ENCODE measurements around the gene RNF222.

The RNF222 gene

DNA sequence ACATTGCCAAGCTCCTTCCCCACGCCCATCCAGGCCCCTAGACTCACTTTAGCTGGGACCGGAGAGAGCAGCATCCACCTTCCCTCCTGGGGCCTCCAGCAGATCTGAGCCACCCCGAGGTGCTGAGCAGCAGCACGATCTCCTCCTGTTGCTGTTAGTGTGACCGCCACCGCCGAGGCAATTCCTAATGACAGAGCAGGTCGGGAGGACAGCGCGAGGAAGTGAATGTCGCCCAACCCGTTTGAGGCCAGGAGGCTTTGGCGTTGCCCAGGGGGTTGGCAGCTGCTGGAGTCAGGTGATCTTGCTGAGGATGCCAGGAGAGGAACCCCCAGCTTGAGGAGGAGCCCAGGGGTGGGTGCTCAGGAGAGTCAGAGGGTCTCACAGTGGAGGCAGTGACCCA lies at the start of gene RNF222:
TSS of gene RNF222 (minus strand) at position 192 of the 400 bp plus-strand sequence. CDS start 4,366 bp downstream, outside the sequence.
- no peak for DNase-seq

DNA sequence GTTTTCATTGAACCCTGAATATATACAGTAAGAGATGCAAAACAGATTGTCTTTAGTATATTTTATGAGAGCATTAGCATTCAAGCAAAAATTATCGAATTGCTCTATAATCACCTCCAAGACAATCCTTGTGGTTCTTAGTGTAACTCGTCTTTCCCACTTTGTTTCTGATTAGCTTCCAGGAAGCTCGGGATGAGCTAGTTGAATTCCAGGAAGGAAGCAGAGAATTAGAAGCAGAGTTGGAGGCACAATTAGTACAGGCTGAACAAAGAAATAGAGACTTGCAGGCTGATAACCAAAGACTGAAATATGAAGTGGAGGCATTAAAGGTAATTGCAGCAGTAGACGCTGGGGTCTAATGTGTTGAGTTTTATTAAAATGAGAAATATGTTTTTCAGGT lies 47.9 kb upstream of the RNF222 start:
- DNase-seq = no peak

DNA sequence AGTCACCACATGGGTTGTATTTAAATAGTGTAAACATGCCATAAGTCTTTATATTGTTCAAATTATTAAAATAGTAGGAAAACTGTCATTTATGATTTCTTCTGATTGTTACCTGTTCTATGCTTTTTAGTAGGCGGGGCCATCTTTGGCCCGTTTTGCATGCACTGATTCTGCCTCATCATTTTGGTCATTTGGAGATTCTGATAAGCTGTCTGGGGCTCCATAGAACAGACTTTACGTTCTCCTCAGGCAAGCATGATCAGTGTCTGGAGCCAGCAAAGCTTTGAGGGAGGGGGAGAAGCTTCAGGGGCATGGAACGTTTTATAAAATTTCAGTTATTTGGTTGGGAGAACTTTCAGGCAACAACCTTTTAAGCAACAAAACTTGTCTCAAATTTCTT lies 46.9 kb upstream of the RNF222 start:
- no peak for DNase-seq

DNA sequence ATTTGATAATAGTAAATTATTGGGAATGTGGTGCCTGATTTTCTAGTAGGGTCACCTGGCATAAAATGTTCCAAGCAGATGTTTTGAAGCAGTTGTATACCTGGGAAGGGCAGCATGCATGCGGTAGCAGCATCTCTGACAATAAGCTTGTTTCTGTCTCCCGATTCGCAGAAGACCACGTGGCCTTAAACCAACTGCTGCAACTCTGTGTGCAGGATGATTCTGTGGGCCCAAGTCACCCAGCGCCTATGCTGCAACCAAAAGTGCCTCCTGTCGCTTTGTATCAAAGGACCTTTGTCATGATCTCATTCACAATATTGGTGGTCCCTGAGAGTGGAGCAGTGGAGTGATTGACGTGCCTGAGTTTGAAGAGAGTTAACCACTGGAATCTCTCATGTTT lies 46.1 kb upstream of the RNF222 start:
- DNase-seq = no peak

- no peak for DNase-seq
These were observed 44.7 kb upstream of the RNF222 start for GRCh38 chr17:8442310-8442709.

DNA sequence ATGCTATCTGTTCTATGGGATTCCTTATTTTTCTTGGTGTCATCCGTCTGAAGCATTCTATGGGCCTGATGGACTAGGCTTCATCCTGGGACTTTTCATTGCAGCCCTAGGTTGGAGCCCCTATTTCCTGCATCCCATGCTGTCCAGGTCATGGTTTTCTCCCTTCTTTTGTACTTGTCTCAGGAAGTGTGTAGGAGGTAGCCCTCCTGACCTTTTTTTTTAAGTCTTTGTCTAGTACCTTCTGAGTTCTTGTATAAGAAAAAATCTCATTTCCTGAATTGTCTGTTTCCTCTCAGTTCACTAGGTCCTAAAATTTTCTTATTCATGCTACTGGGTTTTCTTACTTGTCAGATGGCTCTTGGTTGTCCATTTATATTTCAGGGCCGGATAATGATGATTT lies 44.1 kb upstream of the RNF222 start:
- DNase-seq = no peak

- DNase-seq = no peak
These were observed 42.1 kb upstream of the RNF222 start for GRCh38 chr17:8439681-8440080.

- no peak for DNase-seq
These were observed 40.8 kb upstream of the RNF222 start for GRCh38 chr17:8438441-8438840.

- no peak for DNase-seq
These were observed 39.2 kb upstream of the RNF222 start for GRCh38 chr17:8436844-8437171.

DNA sequence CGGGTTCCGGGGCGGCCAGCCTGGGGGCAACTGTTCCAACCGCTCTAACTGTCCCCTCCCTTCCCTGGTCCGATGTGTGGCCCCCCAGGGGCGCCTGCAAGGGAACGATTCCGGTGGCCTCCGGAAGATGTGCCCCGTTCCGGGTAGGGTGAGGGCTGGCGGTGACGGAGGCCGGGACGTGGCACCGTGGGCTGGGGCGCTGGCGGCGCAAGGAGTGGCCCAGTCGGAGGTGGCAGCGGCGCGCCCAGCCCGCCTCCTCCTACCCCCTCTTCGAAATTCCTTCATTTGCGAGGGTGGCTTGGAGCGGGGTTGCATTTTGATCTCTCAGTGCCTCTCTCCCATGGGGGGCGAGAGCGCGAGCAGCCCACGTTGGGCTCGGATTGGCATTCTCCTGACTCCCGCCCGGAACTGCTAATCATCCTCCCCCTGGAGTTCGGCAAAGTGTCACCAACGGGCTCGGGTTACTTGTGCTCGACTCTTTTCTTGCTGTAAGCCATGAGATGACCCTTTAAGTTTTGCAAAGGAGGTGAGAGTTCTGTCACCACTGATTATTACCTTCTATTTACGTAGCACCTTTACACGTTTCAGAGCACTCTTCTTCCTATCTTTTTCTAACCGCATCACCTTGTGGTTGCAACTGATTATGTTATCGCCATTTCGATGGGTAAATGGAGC lies 38.7 kb upstream of the RNF222 start:
- peak in 1 of 2 experiments; percentile 52 for DNase-seq

GRCh38 chr17:8435245-8436168 lies 37.9 kb upstream of the RNF222 start, which contains the start of gene NDEL1:
TSS of gene NDEL1 (plus strand) at chr17:8435884. CDS start at chr17:8444272, 8,388 bp downstream.
- peak; percentile 83 to 90 for DNase-seq

- DNase-seq = no peak
These were observed 33.3 kb upstream of the RNF222 start for GRCh38 chr17:8430966-8431365.

DNA sequence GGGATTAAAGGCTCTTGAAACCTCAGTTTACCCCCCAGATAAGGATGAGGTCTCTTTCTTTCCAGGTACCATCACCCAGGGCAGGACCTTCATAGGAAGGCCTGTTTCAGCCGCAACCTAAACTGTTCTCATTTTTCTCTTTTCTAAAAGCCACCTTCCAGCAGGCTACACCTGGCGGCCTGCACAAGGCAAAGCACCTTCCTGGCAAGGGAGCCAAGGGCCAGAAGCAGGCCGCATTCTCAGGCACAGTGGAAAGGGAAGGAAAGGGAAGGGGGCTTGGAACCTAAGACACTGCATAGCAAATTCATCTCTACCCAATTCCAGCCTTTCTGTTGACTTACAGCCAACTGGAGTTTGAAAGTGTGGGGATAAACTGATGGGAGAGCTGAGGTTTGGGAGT lies 29.2 kb upstream of the RNF222 start:
- DNase-seq = no peak

DNA sequence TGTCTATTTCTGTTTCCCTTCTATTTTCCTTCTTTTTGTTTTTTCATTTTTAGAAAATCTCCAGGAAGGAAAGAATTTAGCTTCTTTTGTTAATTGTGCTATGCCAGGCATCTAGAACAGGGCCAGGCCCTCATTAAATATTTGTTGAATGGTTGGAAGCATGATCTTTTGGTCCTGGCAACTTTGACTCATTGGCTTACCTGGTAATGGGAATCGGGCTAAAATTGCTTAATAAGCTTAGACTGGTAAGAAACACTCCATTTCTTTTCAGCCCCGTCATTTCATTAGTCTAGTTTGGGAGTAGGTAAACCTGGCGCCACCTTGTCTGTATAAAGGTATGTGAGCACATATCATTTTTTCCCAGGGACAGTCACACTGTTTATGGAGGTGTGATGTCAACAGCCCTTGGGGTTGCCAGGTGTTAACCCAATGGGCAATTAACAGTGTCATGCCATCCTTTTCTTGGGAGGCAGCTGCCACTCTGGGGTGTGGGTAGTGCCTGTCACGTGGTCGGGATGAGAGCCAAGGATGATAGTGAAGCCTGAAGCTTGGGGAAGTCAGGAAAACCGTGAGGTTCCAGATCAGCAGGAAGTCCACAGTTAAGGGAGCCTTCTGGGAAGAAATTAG lies 28.6 kb upstream of the RNF222 start:
- no peak for DNase-seq

DNA sequence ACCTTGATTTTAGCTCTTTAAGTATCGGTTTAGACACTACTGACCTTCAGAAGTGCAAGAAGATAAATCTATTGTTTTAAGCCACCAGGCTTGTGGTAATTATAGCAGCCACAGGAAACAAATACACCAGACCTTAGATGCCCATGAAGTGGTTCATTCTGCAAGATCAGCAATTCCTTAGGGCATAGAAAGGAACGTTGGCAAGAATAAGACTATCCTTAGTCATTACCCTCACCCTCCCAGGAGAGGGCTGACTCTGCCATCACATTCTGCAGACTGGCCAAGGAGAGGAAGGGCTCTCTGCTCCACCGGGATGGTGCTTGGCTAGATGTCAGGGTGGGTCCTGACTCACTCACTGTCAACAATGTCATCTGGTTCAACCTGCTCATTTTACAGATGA lies 23.9 kb upstream of the RNF222 start:
- no peak for DNase-seq

DNA sequence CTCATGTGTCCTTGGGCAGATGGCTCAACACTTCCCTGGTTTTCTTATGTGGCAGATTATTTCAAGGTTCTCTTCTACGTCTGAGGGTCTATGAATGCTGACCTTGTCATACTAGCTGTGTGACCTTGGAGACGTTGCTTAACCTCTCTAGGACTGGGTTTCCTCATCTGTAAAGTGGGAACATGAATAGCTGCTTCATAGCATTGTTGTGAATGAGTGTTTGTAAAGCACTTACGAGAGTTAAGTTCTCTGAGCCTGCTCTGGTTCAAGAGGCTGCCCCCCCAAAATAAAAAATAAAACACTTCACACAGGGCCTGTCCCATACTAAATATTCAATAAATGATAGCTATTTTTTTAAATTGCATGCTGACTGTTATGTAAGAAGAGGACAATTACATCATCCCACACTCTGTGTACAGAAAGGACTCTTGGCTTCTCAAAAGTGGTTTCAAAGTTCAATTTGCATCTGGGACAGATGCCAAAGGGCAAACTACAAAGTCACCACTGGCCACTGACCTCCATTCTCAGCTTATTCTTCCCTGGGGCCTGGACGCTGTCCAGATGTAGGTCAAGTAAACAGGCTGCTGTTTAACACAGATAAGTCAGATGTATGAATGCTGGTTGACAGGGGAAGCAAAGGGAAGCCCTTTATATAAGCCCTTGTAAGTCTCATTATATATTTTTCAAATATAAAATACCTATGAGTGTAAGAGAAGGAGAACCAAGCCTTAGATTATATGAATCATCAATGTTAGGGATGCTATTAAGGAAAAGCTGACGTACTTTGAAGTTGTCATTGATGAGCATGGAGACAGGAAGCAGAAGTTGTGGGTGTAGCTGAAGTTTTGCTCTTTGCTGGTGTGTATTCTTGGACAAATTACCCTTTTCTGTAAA lies 22.7 kb upstream of the RNF222 start:
- DNase-seq = no peak

DNA sequence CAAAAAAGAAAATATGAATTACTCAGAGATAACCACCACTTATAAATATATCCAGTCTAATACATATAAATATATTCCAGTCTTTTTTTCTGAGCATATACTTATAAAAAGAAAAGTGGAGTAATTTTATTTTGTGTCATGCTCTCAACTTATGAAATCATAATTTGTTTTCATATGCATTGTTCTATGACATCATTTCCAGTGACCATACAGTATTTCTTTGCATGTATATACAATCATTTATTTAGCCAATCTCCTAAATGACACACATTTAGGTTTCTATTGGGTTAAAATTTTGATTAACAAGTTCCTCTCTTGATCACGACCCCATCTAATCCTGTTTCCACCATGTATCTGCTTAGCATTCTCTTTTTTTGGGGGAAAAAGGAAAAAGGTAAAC lies 21.7 kb upstream of the RNF222 start:
- DNase-seq = no peak

DNA sequence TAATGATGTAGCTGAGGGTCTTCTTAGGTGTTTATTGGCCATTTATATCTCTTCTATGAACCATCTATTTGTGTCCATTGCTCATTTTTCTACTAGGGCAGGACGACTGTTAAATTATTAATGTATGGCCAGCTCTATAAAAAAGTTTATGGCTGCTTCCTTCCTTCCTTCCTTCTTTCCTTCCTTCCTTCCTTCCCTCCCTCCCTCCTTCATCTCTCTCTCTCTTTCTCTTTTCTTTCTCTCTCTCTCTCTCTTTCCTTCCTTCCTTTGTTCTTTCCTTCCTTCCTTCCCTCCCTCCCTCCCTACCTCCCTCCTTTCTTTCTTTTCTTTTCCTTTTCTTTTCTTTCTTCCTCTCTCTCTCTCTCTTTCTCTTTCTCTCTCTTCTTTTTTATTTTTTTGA lies 20.8 kb upstream of the RNF222 start:
- DNase-seq = no peak

DNA sequence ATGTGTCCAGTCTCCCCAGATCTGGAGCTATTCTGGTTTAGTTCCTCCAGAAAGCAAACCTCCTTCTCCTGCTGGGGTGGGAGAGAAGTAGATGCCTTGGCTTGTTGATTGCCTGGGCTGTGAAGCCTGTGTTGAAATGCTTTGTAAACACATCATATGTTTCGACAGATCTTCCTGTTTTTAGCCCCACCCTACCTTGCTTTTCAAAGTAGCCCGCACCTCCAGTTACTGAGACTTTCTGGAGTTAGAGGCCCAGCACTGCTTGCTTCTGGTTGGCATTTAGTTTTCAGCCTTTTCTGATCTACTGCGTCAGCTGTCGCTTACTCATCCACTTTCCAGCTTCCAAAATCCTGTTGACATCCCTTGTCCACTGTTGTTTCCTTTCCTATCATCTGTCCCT lies 20.2 kb upstream of the RNF222 start:
- no peak for DNase-seq

DNA sequence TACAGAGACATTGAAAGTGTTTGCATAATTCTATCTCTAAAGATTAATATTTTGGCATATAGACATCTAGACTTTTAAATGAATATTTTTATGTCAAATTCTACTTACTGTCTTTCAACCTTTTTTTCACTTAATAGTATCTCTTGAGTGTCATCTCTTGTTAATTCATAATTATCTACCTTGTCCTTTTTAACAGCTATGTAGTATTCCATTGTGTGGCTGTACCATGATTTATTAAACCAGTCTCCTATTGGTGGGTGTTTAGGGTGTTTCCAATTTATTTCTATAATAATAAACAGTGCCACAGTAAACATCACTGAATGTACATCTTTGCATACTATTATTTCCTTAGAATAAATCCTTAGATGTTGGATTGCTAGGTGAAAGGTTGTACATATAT lies 16.3 kb upstream of the RNF222 start:
- DNase-seq = no peak

DNA sequence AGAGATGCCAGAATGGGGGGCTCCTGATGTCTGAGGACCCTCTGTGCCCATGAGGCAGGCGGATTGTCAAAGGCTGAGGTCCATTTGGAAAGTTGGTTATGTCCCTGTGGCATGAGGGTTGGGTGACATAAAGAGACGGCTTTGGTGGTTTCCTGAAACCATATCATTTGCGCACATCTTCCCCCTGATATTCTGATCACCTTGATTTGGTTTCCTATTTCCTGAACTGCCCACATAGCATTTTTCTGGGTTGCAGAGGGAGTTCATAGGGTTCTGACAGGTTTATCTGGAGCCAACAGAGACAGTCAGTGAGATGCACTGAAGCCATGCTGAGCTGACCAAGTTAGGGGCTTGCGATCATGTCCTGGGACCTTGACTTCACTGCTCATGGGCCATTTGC lies 15.7 kb upstream of the RNF222 start:
- DNase-seq = no peak

DNA sequence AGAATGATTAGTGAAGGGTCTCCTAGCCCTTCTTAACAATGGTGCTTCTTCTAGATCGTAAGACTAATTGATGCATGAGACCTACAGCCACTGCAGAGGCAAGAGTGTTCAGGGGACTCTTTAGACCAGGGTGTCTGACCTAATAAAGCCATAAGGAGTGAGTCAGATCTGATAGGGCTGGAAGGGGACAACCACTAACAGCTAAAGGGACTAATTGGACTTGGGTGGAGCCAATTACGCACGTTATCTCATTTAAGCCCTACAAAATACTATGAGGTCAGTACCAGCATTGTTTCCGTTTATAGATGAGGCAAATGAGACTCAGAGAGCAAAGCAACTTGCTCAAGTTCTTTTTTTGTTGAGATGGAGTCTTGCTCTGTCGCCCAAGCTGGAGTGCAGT lies 14.5 kb upstream of the RNF222 start:
- DNase-seq = no peak

- DNase-seq = no peak
These were observed 13.2 kb upstream of the RNF222 start for GRCh38 chr17:8410883-8411238.

All from SW 1271 (cell line).